Adrenal gland (tissue), 5 donors: ENCODE measurements around the gene NUDT4.

Source experiments
- CTCF ChIP-seq, 6 experiments: fragments of 450-650 bp in 4 of 6; fragments of 200-600 bp in 2 of 6; sonication (generic) in 1 of 6; IDR thresholded peaks; 1 replicate in 5 of 6; 2 replicates in 1 of 6; pipeline versions ENCODE4 v1.5.1 to v1.8.0; 2016 to 2021; ENCODE audit warnings: antibody characterized with exemption in 6 of 6, mild to moderate bottlenecking in 2 of 6, moderate library complexity in 1 of 6
- POLR2A ChIP-seq, 2 donors: fragments of 450-650 bp; IDR thresholded peaks; one replicate each; pipeline ENCODE4 v1.6.1; 2017; ENCODE audit warnings: antibody characterized with exemption in 2 of 2, mild to moderate bottlenecking in 2 of 2, moderate library complexity in 1 of 2
- donor health status: DM: no; HTN: no; CAD: no.

GRCh38 chr12:93352321-93352720, 25.4 kb upstream of the NUDT4 start:
- no peak for TF ChIP-seq CTCF (IDR thresholded peaks at IDR 0.05)
- TF ChIP-seq POLR2A (IDR thresholded peaks at IDR 0.05): no peak
